ENCODE data around the gene G0S2.

DNA sequence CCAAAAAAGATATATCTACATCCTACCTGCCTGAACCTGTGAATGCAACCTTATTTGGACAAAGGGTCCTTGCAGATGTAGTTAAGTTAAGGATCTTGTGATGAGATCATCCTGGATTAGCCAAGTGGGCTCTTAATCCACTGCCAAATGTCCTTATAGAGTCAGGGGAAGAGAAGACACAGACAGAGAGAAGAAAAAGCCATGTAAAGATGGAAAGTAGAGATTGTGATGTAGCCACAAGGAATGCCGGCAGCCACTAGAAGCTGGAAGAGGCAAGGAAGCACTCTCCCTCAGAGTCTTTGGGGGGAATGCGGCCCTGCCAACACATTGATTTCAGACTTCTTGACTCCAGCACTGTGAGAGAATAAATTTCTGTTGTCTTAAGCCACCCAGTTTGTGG is 45.6 kb downstream of the G0S2 start:
- TF ChIP-seq, protein P1, sequence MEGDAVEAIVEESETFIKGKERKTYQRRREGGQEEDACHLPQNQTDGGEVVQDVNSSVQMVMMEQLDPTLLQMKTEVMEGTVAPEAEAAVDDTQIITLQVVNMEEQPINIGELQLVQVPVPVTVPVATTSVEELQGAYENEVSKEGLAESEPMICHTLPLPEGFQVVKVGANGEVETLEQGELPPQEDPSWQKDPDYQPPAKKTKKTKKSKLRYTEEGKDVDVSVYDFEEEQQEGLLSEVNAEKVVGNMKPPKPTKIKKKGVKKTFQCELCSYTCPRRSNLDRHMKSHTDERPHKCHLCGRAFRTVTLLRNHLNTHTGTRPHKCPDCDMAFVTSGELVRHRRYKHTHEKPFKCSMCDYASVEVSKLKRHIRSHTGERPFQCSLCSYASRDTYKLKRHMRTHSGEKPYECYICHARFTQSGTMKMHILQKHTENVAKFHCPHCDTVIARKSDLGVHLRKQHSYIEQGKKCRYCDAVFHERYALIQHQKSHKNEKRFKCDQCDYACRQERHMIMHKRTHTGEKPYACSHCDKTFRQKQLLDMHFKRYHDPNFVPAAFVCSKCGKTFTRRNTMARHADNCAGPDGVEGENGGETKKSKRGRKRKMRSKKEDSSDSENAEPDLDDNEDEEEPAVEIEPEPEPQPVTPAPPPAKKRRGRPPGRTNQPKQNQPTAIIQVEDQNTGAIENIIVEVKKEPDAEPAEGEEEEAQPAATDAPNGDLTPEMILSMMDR (IDR thresholded peaks at IDR 0.05) = no peak
- no peak for TF ChIP-seq POLR2A (IDR thresholded peaks at IDR 0.05)

All from prostate gland (tissue), 2 donors.